H1 (cell line): ENCODE results near the gene LY6G5C. TPM values are rescaled to one million over a fixed set of nuclear protein-coding genes. Genes with fewer than 3 reads are reported as not detected.

Experiments
- BRCA1 ChIP-seq: IDR thresholded peaks from 2 replicates; pipeline ENCODE4 v1.6.1; 2012; ENCODE audit warnings: low read depth, low read length, improper control_type of control experiment
- CHD7 ChIP-seq: fragments of 300-600 bp; sonication (generic); IDR thresholded peaks from 2 replicates; pipeline ENCODE4 v1.7.1; 2012; ENCODE audit warnings: low read length, moderate library complexity, mild to moderate bottlenecking, inconsistent platforms; ENCODE audit not compliant: insufficient replicate concordance
- CREB1 ChIP-seq: IDR thresholded peaks from 2 replicates; pipeline ENCODE4 v1.6.1; 2012; ENCODE audit warnings: inconsistent platforms
- CTBP2 ChIP-seq: IDR thresholded peaks from 2 replicates; pipeline ENCODE4 v1.7.0; 2011; ENCODE audit warnings: borderline replicate concordance, mild to moderate bottlenecking, moderate library complexity, mixed read lengths, low read length; ENCODE audit not compliant: insufficient read depth, insufficient read length
- EP300 ChIP-seq, 2 experiments: IDR thresholded peaks; 1 replicate in 1 of 2; 2 replicates in 1 of 2; pipeline ENCODE4 v1.6.1; 2011 to 2012; ENCODE audit warnings: low read depth in 2 of 2, low read length in 2 of 2, mild to moderate bottlenecking in 2 of 2, borderline replicate concordance in 1 of 2, inconsistent platforms in 1 of 2, moderate library complexity in 1 of 2
- JUN ChIP-seq: IDR thresholded peaks from 2 replicates; pipeline ENCODE4 v1.6.1; 2011; ENCODE audit warnings: low read depth, mild to moderate bottlenecking, improper control_type of control experiment, low read length
- KDM5A ChIP-seq: fragments of 200-600 bp; IDR thresholded peaks from 2 replicates; pipeline ENCODE4 v1.7.1; 2012; ENCODE audit warnings: mild to moderate bottlenecking, low read length, inconsistent platforms, mixed read lengths
- RAD21 ChIP-seq, 2 experiments: IDR thresholded peaks in 1 of 2; conservative IDR thresholded peaks in 1 of 2; 2 replicates each; pipeline ENCODE4 v1.6.1; 2011; ENCODE audit warnings: low read depth in 2 of 2, low read length in 2 of 2, improper control_type of control experiment in 1 of 2, inconsistent platforms in 1 of 2, mild to moderate bottlenecking in 1 of 2, moderate library complexity in 1 of 2
- SIN3A ChIP-seq, 2 experiments: IDR thresholded peaks in 1 of 2; conservative IDR thresholded peaks in 1 of 2; 2 replicates each; pipeline ENCODE4 v1.6.1; 2011 to 2012; ENCODE audit warnings: low read length in 2 of 2, improper control_type of control experiment in 1 of 2, low read depth in 1 of 2, mild to moderate bottlenecking in 1 of 2
- polyA plus RNA-seq, 7 experiments: library from polyadenylated mRNA; depleted of rRNA in 3 of 7; stranded (reverse) in 5 of 7; unstranded in 2 of 7; fragments of >200 nt in 5 of 7; fragments of 200-250 nt in 2 of 7; gene quantifications; 1 replicate in 5 of 7; 2 replicates in 1 of 7; 4 replicates in 1 of 7; pipeline versions ENCODE4 v1.2.1 to v1.2.3, GENCODE V29; 2011 to 2013; ENCODE audit warnings: missing spikeins in 2 of 7, mixed read lengths in 2 of 7
- total RNA-seq: library from RNA; stranded (reverse); fragmentation: NEBNext Ultra II Directional; extraction: Animal tissue kit (Norgen Biotek cat#: 25700); gene quantifications from 2 replicates; pipeline ENCODE4 v1.2.1, GENCODE V29; 2021
- TF ChIP-seq, protein P1 (sequence below): IDR thresholded peaks from 2 replicates; pipeline ENCODE4 v1.6.1; 2012; ENCODE audit warnings: inconsistent platforms

Gene LY6G5C
- total and polyA plus RNA-seq, 2 of the 8 experiments (the other 6 are each of a cell fraction or from before 2014, with no cell fraction given): 1.1 to 1.8 TPM

- TF ChIP-seq CHD7: no peak
- peak; percentile 87 to 96; a peak in 3 of 4 replicates for TF ChIP-seq SIN3A (conservative IDR thresholded peaks at IDR 0.05 in 1 of 2, IDR thresholded peaks at IDR 0.05 in 1 of 2; ENCODE audit: low read depth in 1 of 2, low read length in 2 of 2)
- TF ChIP-seq EP300 (IDR thresholded peaks at IDR 0.05; ENCODE audit: borderline replicate concordance in 1 of 2, low read depth in 2 of 2, low read length in 2 of 2): no peak
- TF ChIP-seq JUN: no peak
- no peak for TF ChIP-seq CTBP2
- TF ChIP-seq RAD21 (IDR thresholded peaks at IDR 0.05 in 1 of 2, conservative IDR thresholded peaks at IDR 0.05 in 1 of 2; ENCODE audit: low read depth in 2 of 2, low read length in 2 of 2): peak; percentile 83 to 90
- TF ChIP-seq KDM5A: no peak; the same call in 1 of the 2 replicates
- TF ChIP-seq CREB1: peak; percentile 32; the same call in 1 of the 2 replicates
- no peak for TF ChIP-seq BRCA1
- TF ChIP-seq, protein P1, sequence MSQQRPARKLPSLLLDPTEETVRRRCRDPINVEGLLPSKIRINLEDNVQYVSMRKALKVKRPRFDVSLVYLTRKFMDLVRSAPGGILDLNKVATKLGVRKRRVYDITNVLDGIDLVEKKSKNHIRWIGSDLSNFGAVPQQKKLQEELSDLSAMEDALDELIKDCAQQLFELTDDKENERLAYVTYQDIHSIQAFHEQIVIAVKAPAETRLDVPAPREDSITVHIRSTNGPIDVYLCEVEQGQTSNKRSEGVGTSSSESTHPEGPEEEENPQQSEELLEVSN: no peak
These were observed 48.7 kb upstream of the LY6G5C start (continued) for GRCh38 chr6:31729515-31729978.
